GM18508 (cell line): ENCODE data around the gene OR4D1.

Experiments
- ATAC-seq: cut with Tn5 transposase; IDR thresholded peaks from one replicate; pipeline ENCODE4 v1.9.1; 2021; ENCODE audit warnings: moderate number of reproducible peaks; ENCODE audit not compliant: insufficient read depth, unreplicated experiment

The OR4D1 gene

GRCh38 chr17:58189436-58190146, 41.4 kb downstream of the OR4D1 start:
- ATAC-seq, result no peak

GRCh38 chr17:58191241-58191896, 43.2 kb downstream of the OR4D1 start:
- ATAC-seq, result no peak

- ATAC-seq, result no peak
Observed at GRCh38 chr17:58192612-58193011, 44.4 kb downstream of the OR4D1 start, which contains the start of gene EPX. Gene EPX, plus strand, starts transcription at chr17:58192726. Its CDS starts 121 bp downstream, at chr17:58192847.

- ATAC-seq, result no peak
Observed at GRCh38 chr17:58193641-58194255, 45.6 kb downstream of the OR4D1 start.

GRCh38 chr17:58195518-58196123, 47.4 kb downstream of the OR4D1 start:
- ATAC-seq, result no peak

- no peak for ATAC-seq
Observed at GRCh38 chr17:58196610-58197009, 48.4 kb downstream of the OR4D1 start.

- no peak for ATAC-seq
Observed at GRCh38 chr17:58200024-58200633, 51.9 kb downstream of the OR4D1 start.

- ATAC-seq, result no peak
Observed at GRCh38 chr17:58202859-58203258, 54.7 kb downstream of the OR4D1 start.

GRCh38 chr17:58204796-58205195, 56.6 kb downstream of the OR4D1 start:
- ATAC-seq, result no peak

- no peak for ATAC-seq
Observed at GRCh38 chr17:58205936-58206335, 57.8 kb downstream of the OR4D1 start.

GRCh38 chr17:58207451-58207850, 59.3 kb downstream of the OR4D1 start:
- no peak for ATAC-seq

GRCh38 chr17:58208344-58208743, 60.2 kb downstream of the OR4D1 start:
- no peak for ATAC-seq
